Measurements from ENCODE around the gene SLC24A3.
"Not testable (repeated sequence)": the region's sequence is repeated elsewhere in the genome, so short reads cannot be mapped to it uniquely, and the experiment has no call there.

Gene SLC24A3

GRCh38 chr20:19603376-19603750, 390.9 kb downstream of the SLC24A3 start:
- DNase-seq, result no peak

GRCh38 chr20:19605786-19606485, 393.5 kb downstream of the SLC24A3 start:
- DNase-seq, result no peak

- no peak for DNase-seq
Measured at GRCh38 chr20:19609642-19610223, 397.3 kb downstream of the SLC24A3 start.

- DNase-seq, result no peak
Measured at GRCh38 chr20:19615629-19616028, 403.2 kb downstream of the SLC24A3 start.

- no peak for DNase-seq
Measured at GRCh38 chr20:19616081-19616480, 403.6 kb downstream of the SLC24A3 start.

- no peak for DNase-seq
Measured at GRCh38 chr20:19616620-19617019, 404.2 kb downstream of the SLC24A3 start.

GRCh38 chr20:19617256-19617655, 404.8 kb downstream of the SLC24A3 start:
- DNase-seq, result no peak

GRCh38 chr20:19618711-19619110, 406.3 kb downstream of the SLC24A3 start:
- DNase-seq, result no peak

GRCh38 chr20:19619904-19620430, 407.5 kb downstream of the SLC24A3 start:
- DNase-seq, result no peak

- no peak for DNase-seq
Measured at GRCh38 chr20:19620446-19620845, 408.0 kb downstream of the SLC24A3 start.

GRCh38 chr20:19621072-19621471, 408.6 kb downstream of the SLC24A3 start:
- no peak for DNase-seq

- no peak for DNase-seq
Measured at GRCh38 chr20:19624221-19624965, 412.0 kb downstream of the SLC24A3 start.

- no peak for DNase-seq
Measured at GRCh38 chr20:19625426-19625825, 413.0 kb downstream of the SLC24A3 start.

GRCh38 chr20:19626896-19627295, 414.5 kb downstream of the SLC24A3 start:
- DNase-seq, result no peak

GRCh38 chr20:19628570-19629134, 416.2 kb downstream of the SLC24A3 start:
- peak; percentile 6 to 51 for DNase-seq

- no peak for DNase-seq
Measured at GRCh38 chr20:19631410-19631809, 419.0 kb downstream of the SLC24A3 start.

GRCh38 chr20:19633985-19634384, 421.5 kb downstream of the SLC24A3 start:
- DNase-seq, result no peak

- DNase-seq, result not testable (repeated sequence)
Measured at GRCh38 chr20:19639471-19640045, 427.1 kb downstream of the SLC24A3 start.

- no peak for DNase-seq
Measured at GRCh38 chr20:19642860-19643259, 430.4 kb downstream of the SLC24A3 start.

- no peak for DNase-seq
Measured at GRCh38 chr20:19644085-19644484, 431.6 kb downstream of the SLC24A3 start.

- no peak for DNase-seq
Measured at GRCh38 chr20:19646963-19647362, 434.5 kb downstream of the SLC24A3 start.

GRCh38 chr20:19648024-19648423, 435.6 kb downstream of the SLC24A3 start:
- DNase-seq, result no peak

GRCh38 chr20:19649041-19649440, 436.6 kb downstream of the SLC24A3 start:
- no peak for DNase-seq

Data from NCI-H446 (cell line).